Measurements from ENCODE around the gene KRTAP10-1.

KRTAP10-1 gene

DNA sequence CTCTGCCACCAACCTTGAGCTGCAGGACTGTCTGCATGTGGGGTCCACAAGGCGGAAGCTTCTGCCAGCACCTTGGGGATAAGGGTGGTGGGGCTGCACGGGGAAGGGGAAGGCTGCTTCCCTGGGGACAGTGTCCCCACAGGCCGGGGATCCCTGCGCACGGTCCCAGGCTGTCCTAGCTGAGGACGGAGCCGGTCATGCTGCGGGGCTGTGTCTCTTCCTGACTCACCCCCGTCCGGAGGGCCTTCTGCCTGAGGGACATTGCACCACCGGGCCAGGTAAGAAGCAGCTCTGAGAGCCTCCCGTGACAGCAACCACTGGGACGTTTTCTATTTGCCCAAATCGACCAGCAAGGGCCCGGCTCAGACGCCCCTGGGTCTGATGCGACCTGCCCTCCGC lies 29.9 kb downstream of the KRTAP10-1 start:
- no peak for TF ChIP-seq CTCF (IDR thresholded peaks at IDR 0.05; ENCODE audit: low read depth, low read length, missing control alignments)
- H3K4me3 ChIP-seq (replicated peaks; ENCODE audit: low read depth, low read length): no peak overlapping the region
- DNase-seq (ENCODE audit: extremely low read depth, low read depth): no peak

DNA sequence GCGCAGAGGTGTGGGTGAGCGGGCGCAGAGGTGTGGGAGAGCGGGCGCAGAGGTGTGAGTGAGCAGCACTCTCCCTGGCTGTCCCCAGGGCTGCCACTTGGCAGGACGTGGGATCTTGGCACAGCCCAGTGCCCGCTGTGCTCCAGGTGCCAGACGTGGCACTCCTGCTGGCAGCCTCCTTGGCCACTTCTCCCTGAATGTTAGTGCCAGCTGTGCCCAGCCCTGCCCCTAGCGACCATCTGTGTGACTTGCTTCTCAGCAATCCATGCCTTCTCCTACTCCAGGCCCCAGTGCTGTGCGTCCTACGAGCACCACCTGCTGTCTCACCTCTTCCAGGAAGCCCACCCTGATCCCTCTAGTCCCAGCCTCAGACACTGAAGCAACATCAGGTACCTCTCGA lies 30.5 kb downstream of the KRTAP10-1 start:
- TF ChIP-seq CTCF (IDR thresholded peaks at IDR 0.05; ENCODE audit: low read depth, low read length, missing control alignments): no peak
- H3K4me3 ChIP-seq (replicated peaks; ENCODE audit: low read depth, low read length): no peak overlapping the region
- DNase-seq (ENCODE audit: extremely low read depth, low read depth): no peak

DNA sequence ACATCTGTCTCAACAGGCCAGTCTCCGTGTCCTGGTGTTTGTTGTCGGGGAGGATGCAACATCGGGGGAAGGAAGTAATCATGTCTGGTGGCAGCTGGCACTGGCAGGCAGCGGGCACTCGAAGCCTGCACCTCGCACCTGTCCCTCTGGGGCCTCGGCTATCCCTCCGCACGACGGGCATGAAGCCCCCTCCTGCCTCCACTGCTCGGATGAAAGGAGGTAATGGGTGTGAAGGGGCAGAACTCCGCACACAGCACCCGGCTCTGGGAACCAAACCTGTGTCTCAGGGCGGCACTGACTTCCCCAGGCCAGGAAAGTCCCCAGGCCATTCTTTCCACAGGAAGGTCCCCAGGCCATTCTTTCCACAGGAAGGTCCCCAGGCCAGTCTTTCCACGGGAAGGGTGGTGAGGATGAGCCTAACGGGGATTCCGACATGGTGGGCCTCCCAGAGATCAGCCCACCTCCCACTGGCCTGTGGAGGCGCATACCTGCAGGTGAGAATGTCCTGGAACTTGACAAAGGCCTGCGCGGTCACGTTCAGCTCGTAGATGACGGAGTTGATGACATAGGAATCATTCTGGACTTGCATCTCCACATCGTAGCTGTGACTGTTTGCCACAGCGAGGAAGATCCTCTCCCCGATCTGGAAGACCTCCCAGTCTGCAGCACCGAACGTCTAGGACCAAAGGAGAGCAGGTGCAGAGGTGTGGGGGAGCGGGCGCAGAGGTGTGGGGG lies 31.1 kb downstream of the KRTAP10-1 start:
- no peak for TF ChIP-seq CTCF (IDR thresholded peaks at IDR 0.05; ENCODE audit: low read depth, low read length, missing control alignments)
- DNase-seq (ENCODE audit: extremely low read depth, low read depth): no peak
- no peak overlapping the region for H3K4me3 ChIP-seq (replicated peaks; ENCODE audit: low read depth, low read length)

DNA sequence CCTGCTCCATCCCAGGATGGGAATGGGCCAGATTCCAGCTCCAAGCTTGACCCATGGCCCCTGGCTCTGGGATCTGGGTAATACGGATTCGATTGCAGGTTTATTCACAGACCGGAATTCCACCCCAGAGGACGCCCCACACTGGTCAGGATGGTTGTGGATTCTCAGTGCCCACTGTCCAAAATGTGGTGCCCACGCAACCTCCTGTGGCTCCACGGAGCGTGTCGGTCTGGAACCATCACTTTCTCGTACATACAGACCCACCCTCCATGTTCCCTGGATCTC lies 31.6 kb downstream of the KRTAP10-1 start:
- no peak overlapping the region for H3K4me3 ChIP-seq (replicated peaks; ENCODE audit: low read depth, low read length)
- DNase-seq (ENCODE audit: extremely low read depth, low read depth): no peak
- no peak for TF ChIP-seq CTCF (IDR thresholded peaks at IDR 0.05; ENCODE audit: low read depth, low read length, missing control alignments)

- no peak for DNase-seq (ENCODE audit: extremely low read depth, low read depth)
- no peak for TF ChIP-seq CTCF (IDR thresholded peaks at IDR 0.05; ENCODE audit: low read depth, low read length, missing control alignments)
- no peak overlapping the region for H3K4me3 ChIP-seq (replicated peaks; ENCODE audit: low read depth, low read length)
Measured at GRCh38 chr21:44507673-44508425, 32.1 kb downstream of the KRTAP10-1 start.

DNA sequence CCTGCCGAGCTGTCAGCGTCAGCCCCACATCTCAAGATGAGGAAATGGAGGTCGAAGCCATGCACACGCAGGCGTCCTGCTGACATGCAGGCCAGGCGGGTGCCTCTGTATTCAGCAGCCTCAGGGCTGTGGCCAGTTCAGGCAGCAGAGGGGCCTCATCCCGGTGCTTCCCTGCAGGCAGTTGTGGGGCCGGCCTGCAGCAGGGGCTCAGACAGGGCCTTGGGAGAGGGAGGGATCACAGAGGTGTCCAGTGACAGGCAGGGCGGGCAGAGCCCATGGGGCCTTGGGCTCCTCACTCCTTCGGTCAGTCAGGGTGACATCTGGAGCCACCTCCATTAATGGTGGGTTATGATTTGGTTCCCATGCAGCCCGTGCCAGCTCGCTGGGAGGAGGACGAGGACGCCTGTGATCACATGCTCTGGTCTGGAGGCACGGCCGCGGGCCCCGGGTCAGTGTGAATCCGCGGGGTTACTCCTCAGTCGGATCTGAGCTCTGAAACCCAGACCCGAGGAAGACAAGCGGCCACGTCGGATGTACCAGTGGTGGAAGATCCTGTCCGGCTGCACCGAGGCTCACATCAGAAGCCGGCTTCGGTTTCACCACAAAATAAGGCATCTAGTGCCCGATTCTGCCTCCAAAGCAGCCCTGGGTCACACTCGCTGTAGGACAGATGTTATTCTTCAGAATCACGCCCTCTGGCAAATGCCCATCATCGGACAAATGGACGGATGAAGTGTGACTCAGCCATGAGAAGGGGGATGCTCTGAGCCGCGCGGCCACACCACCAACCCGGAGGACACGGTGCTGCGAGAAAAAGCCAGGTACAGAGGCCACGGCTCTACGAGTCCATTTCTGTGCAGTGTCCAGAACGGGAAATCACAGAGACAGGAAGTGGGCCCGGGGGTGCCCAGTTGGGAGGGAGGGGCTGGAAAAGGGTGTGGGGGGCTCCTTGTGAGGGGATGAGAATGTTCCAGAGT lies 33.4 kb downstream of the KRTAP10-1 start:
- no peak for DNase-seq (ENCODE audit: extremely low read depth, low read depth)
- H3K4me3 ChIP-seq (replicated peaks; ENCODE audit: low read depth, low read length): no peak overlapping the region
- TF ChIP-seq CTCF (IDR thresholded peaks at IDR 0.05; ENCODE audit: low read depth, low read length, missing control alignments): no peak
